Hepatocyte (in vitro differentiated cells): ENCODE results near the gene GEN1. TPM values are rescaled to one million over a fixed set of nuclear protein-coding genes. Genes with fewer than 3 reads are reported as not detected.

Experiments used
- DNase-seq: peaks from one replicate; pipeline ENCODE4 v3.0.0-alpha.2; 2016; ENCODE audit warnings: low spot score
- H2AFZ ChIP-seq: fragments of 200-600 bp; sonication (generic); 2 replicates; pipeline ENCODE4 v1.6.0; 2016; ENCODE audit warnings: antibody characterized with exemption, mild to moderate bottlenecking
- H3K27ac ChIP-seq: fragments of 200-600 bp; sonication (generic); 2 replicates; pipeline ENCODE4 v1.5.1; 2016; ENCODE audit warnings: mild to moderate bottlenecking
- H3K27me3 ChIP-seq: fragments of 200-600 bp; sonication (generic); 2 replicates; pipeline ENCODE4 v1.6.1; 2016
- H3K36me3 ChIP-seq: fragments of 200-600 bp; sonication (generic); replicated peaks from 2 replicates; pipeline ENCODE4 v1.5.1; 2016; ENCODE audit warnings: low read depth; ENCODE audit not compliant: insufficient read depth
- H3K4me1 ChIP-seq: fragments of 200-600 bp; sonication (generic); 2 replicates; pipeline ENCODE4 v1.5.1; 2016; ENCODE audit warnings: mild to moderate bottlenecking, moderate library complexity; ENCODE audit not compliant: insufficient read depth
- H3K4me2 ChIP-seq: fragments of 200-600 bp; sonication (generic); 2 replicates; pipeline ENCODE4 v1.6.0; 2016
- H3K4me3 ChIP-seq: fragments of 200-600 bp; sonication (generic); 2 replicates; pipeline ENCODE4 v1.5.1; 2016; ENCODE audit warnings: mild to moderate bottlenecking
- H3K79me2 ChIP-seq: fragments of 200-600 bp; sonication (generic); 2 replicates; pipeline ENCODE4 v1.6.0; 2017; ENCODE audit warnings: mild to moderate bottlenecking
- H3K9me2 ChIP-seq: fragments of 200-600 bp; sonication (generic); replicated peaks from 2 replicates; pipeline ENCODE4 v1.6.0; 2017; ENCODE audit warnings: mild to moderate bottlenecking; ENCODE audit not compliant: insufficient read depth
- H3K9me3 ChIP-seq: fragments of 200-600 bp; sonication (generic); 2 replicates; pipeline ENCODE4 v1.5.1; 2016; ENCODE audit warnings: low read depth, mild to moderate bottlenecking
- H4K20me1 ChIP-seq: fragments of 200-600 bp; sonication (generic); 2 replicates; pipeline ENCODE4 v1.6.0; 2016; ENCODE audit warnings: mild to moderate bottlenecking; ENCODE audit not compliant: insufficient read depth, poor library complexity, severe bottlenecking
- CTCF ChIP-seq: fragments of 200-600 bp; sonication (generic); IDR thresholded peaks from 2 replicates; pipeline ENCODE4 v1.5.1; 2016; ENCODE audit warnings: antibody characterized with exemption, mild to moderate bottlenecking; ENCODE audit not compliant: poor library complexity
- EZH2 ChIP-seq: fragments of 200-600 bp; sonication (generic); IDR thresholded peaks from 2 replicates; pipeline ENCODE4 v1.6.1; 2016; ENCODE audit warnings: antibody characterized with exemption, mild to moderate bottlenecking, borderline replicate concordance
- EZH2phosphoT487 ChIP-seq: fragments of 200-600 bp; sonication (generic); IDR thresholded peaks from one replicate; pipeline ENCODE4 v1.6.1; 2018; ENCODE audit warnings: antibody characterized with exemption, mild to moderate bottlenecking, low read depth, moderate library complexity; ENCODE audit not compliant: unreplicated experiment, severe bottlenecking
- WGBS: methylation state at CpG from one replicate; pipeline ENCODE4 v1.1.6; 2016; ENCODE audit warnings: low lambda C conversion rate; ENCODE audit errors: missing lambda C conversion rate; 5-methylcytosine and 5-hydroxymethylcytosine counted together
- polyA plus RNA-seq: library from polyadenylated mRNA; unstranded; fragments of >200 nt; fragmentation: Nextera tagmentation; extraction: Ambion mirVana; gene quantifications from 2 replicates; pipeline ENCODE4 v1.2.1, GENCODE V29; 2016
- total RNA-seq: library from RNA; depleted of rRNA; stranded (reverse); fragments of >200 nt; gene quantifications from 2 replicates; pipeline ENCODE4 v1.2.3, GENCODE V29; 2014

Gene GEN1
- total and polyA plus RNA-seq, 2 experiments from 2014 or later = 3.2 to 15.7 TPM

DNA sequence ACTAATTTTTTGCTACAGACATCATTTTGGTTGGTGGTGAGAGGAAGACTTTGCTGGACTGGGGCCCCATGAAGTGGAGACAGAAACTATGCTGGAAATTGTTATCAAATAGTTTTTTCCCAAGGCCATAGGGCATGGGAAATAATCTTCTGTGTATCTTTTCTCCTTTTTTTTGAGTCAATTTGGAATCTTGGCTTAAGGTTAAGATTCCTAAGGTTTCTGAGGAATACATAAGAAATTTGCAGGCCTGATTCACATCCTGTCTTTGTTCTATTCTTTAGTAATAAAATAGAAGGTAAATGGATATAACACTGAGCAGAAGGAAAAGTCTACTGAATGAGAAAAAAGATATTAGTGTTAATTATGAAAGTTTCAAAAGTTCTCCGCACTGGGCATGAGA is 16.9 kb upstream of the GEN1 start:
- Histone ChIP-seq H3K4me2 (no peak overlapping the region), H3K36me3 (no peaks in the 10 kb centered on the region), H4K20me1 (no peaks in the 10 kb centered on the region), H3K27ac (no peak overlapping the region), H3K9me2 (no peaks in the 10 kb centered on the region), H3K4me1 (no peaks in the 10 kb centered on the region), H3K4me3 (no peak overlapping the region), H3K9me3 (no peaks in the 10 kb centered on the region), H2AFZ (no peak overlapping the region), H3K27me3 (no peaks in the 10 kb centered on the region), H3K79me2 (no peaks in the 10 kb centered on the region)
- no peak for TF ChIP-seq EZH2
- no peak for TF ChIP-seq CTCF
- TF ChIP-seq EZH2phosphoT487 = no peak
- 100% methylated on average over 1 of the region's 1 CpG for WGBS
- DNase-seq = no peak

DNA sequence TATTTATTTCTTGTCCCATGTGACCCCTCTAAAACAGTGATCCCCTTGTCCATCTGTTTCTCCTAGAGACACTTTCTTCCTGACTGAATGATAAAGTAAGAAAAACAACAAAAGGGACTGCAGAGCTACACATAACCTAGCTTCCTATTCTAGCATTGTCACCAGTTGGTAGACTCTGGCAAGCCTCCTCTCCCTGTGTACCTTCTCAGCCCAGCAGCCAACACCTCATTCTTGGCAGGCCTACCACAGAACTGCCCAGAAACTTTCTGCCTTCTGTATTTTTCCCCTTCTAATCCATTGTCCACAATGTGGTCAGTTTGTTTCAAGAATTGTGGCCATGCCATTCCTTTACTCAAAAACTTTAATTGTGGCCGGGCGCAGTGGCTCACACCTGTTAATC is 13.7 kb upstream of the GEN1 start:
- Histone ChIP-seq H3K9me3 (no peaks in the 10 kb centered on the region), H3K9me2 (no peaks in the 10 kb centered on the region), H3K4me1 (no peaks in the 10 kb centered on the region), H3K4me2 (no peak overlapping the region), H3K27me3 (no peaks in the 10 kb centered on the region), H3K27ac (no peak overlapping the region), H3K36me3 (no peaks in the 10 kb centered on the region), H3K79me2 (no peaks in the 10 kb centered on the region), H2AFZ (no peak overlapping the region), H4K20me1 (no peaks in the 10 kb centered on the region), H3K4me3 (no peak overlapping the region)
- WGBS = 100% methylated on average over 2 of the region's 2 CpGs
- no peak for TF ChIP-seq EZH2
- no peak for TF ChIP-seq CTCF
- no peak for TF ChIP-seq EZH2phosphoT487
- no peak for DNase-seq

DNA sequence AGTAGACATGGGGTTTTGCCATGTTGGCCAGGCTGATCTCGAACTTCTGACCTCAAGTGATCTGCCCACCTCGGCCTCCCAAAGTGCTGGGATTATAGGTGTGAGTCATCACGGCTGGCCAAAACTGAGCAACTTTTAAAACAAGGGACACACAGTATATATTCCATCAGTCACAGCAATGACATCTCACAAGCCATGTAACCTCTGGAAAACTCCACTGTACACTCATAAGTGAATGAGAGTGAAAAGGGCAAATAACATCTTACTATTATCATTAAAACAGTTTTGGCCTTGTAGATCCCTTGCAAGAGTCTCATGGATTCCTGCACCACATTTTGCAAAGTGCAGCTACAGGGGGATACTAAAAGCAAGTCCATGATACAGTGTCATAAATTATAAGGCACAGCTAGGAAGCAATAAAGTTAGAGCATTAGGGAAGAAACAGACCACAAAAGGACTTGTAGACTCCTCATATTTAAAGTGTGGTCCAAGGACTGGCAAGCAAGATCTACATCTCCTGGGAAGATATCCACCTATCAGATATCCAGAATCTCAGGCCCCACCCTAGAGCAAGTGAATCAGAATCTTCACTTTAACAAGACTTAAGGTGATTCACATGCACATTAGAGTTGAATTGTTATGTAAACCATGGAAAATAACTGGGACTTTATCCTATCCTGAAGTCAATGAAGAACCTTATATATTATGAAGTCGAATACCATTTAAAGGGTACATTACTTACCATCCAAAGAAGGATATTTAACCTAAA is 6.1 kb upstream of the GEN1 start:
- H3K27me3 ChIP-seq = no peaks in the 10 kb centered on the region

GRCh38 chr2:17748745-17749144 is 5.2 kb upstream of the GEN1 start:
- Histone ChIP-seq H3K4me1 (peaks cover 8% of the 10 kb centered on the region), H4K20me1 (no peaks in the 10 kb centered on the region), H3K9me3 (no peaks in the 10 kb centered on the region), H3K4me2 (no peak overlapping the region), H3K4me3 (no peak overlapping the region), H3K27ac (no peak overlapping the region), H3K79me2 (peaks cover 43% of the 10 kb centered on the region), H3K9me2 (no peaks in the 10 kb centered on the region), H2AFZ (no peak overlapping the region), H3K36me3 (no peaks in the 10 kb centered on the region), H3K27me3 (no peaks in the 10 kb centered on the region)
- 83% methylated on average over 6 of the region's 6 CpGs for WGBS
- DNase-seq = no peak
- no peak for TF ChIP-seq CTCF

More for the DNA sequence above, 6.1 kb upstream of the GEN1 start:
- Histone ChIP-seq H3K79me2 (peaks cover 43% of the 10 kb centered on the region), H3K36me3 (no peaks in the 10 kb centered on the region), H3K4me2 (no peak overlapping the region), H2AFZ (no peak overlapping the region), H3K4me1 (peaks cover 8% of the 10 kb centered on the region), H3K9me2 (no peaks in the 10 kb centered on the region), H3K27ac (no peak overlapping the region), H3K9me3 (no peaks in the 10 kb centered on the region), H3K4me3 (no peak overlapping the region), H4K20me1 (no peaks in the 10 kb centered on the region)
- TF ChIP-seq EZH2phosphoT487 = no peak
- no peak for TF ChIP-seq EZH2
- DNase-seq = no peak
- 78% methylated on average over 4 of the region's 4 CpGs for WGBS
